ENCODE data around the gene CCDC91.

The CCDC91 gene

DNA sequence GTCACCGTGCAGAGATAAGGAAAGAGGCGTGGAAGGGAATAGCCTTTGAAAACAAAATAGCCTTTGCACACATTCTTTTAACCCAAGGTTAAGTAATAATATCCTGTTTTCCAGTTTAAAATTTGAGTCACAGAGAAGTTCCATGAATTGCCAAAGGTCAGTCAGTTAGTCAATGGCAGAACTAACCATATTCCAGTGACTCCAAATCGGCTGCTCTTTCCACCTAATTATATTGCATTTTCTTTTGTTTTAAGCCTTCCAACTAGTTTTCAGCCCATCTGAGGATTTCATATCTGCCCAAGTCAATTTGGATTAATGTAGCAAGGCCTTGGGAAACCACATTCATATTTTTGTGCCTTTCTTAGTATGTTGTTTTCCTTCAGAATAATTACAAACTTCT, 373.0 kb downstream of the CCDC91 start:
- TF ChIP-seq, protein P1, sequence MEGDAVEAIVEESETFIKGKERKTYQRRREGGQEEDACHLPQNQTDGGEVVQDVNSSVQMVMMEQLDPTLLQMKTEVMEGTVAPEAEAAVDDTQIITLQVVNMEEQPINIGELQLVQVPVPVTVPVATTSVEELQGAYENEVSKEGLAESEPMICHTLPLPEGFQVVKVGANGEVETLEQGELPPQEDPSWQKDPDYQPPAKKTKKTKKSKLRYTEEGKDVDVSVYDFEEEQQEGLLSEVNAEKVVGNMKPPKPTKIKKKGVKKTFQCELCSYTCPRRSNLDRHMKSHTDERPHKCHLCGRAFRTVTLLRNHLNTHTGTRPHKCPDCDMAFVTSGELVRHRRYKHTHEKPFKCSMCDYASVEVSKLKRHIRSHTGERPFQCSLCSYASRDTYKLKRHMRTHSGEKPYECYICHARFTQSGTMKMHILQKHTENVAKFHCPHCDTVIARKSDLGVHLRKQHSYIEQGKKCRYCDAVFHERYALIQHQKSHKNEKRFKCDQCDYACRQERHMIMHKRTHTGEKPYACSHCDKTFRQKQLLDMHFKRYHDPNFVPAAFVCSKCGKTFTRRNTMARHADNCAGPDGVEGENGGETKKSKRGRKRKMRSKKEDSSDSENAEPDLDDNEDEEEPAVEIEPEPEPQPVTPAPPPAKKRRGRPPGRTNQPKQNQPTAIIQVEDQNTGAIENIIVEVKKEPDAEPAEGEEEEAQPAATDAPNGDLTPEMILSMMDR (IDR thresholded peaks at IDR 0.05): no peak

DNA sequence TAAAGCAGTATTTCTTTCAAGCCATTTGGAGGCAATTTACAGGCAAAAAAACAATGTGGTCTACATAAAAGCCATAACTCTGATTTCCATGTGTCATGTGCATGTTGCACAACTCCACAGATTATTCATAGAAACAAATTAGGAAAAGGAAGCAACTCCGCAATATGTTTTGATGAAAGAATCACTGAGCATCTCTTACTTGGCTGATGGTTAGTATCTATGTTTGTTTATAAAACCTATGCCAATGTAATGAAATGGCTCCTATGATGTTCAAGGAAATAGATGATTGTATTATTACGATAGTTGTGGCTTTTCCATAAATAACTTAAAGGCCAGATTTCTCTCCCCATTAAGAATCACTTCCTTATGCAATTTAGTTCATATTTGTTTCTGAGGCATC, 373.7 kb downstream of the CCDC91 start:
- TF ChIP-seq, protein P1 (IDR thresholded peaks at IDR 0.05): no peak

DNA sequence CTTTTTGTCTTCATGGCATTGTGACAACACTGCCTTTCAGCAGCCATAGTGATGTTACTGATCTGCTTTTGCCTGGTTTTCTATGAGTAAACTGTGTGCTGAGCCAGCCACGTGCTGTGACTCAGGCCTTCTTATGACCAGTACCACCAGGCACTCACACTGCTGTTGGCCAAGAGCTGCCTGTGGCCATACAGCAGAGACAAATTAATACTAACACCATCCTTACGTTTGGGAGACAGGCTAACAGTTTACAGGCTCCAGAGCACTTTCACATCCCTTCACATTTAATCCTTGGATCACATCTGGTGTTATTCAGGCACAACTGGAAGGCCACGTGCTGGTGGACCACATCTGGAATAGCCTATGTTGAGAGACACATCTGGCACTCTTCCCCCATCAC, 377.9 kb downstream of the CCDC91 start:
- TF ChIP-seq, protein P1 (IDR thresholded peaks at IDR 0.05): no peak

GRCh38 chr12:28568704-28569103, 378.4 kb downstream of the CCDC91 start:
- TF ChIP-seq, protein P1 (IDR thresholded peaks at IDR 0.05): no peak

DNA sequence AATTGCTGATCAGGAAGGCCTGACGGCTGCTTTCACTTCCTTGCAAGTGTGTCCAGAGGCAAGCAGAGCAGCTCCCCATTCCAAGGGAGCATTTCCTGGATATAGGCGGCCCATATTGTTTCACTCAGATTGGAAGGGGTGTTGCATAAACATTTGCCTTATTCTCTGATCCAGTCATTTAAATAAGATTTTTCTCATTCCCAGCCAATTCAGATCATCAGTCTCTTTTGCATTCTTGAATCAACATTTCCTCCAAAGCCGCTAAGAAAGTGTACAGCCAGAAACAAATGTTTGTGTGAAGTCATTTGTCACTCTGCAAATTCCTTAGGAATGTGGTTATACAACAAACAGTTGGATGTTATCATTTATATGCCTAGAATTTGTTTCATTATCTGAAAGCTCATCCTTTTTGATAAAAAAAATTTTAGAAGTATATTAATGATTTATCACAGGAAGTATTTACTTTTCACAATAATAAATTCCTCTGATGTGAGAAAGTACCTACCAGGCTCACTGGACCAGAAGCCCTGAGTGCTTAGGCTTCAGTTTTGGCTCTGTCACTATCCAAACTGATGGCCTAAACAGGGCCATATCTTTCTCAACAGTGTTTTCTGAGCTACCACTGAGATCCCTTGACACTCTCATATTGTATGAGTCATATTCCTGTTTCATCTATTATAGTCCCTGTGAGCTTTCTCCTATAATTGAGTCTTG, 379.6 kb downstream of the CCDC91 start:
- TF ChIP-seq, protein P1 (IDR thresholded peaks at IDR 0.05): no peak

DNA sequence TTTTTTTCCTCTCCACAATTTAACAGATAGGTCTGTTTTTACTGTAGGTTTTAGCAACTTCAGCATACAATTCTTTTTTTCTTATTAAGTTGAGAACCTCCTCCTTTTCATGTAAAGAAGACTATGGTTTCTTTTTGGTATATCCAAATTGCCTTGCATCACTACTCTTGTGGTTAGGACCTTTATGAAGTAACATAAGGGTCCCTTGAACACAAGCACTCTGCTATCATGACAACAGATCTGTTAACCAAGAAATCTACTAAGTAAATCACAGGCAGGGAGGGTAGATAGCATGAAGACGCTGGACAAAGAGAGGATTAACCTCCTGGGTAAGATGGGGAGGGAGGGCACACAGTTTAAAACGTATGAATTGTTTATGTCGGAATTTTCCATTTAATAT, 380.6 kb downstream of the CCDC91 start:
- TF ChIP-seq, protein P1 (IDR thresholded peaks at IDR 0.05): no peak

GRCh38 chr12:28574746-28575592, 384.7 kb downstream of the CCDC91 start:
- TF ChIP-seq, protein P1 (IDR thresholded peaks at IDR 0.05): no peak
